ENCODE data around the gene PRDM15. TPM values are rescaled to one million over a fixed set of nuclear protein-coding genes. Genes with fewer than 3 reads are reported as not detected.

Gene PRDM15
- total and polyA plus RNA-seq, 3 experiments from 2014 or later, result 2.2 to 13.1 (median 12.0) TPM

DNA sequence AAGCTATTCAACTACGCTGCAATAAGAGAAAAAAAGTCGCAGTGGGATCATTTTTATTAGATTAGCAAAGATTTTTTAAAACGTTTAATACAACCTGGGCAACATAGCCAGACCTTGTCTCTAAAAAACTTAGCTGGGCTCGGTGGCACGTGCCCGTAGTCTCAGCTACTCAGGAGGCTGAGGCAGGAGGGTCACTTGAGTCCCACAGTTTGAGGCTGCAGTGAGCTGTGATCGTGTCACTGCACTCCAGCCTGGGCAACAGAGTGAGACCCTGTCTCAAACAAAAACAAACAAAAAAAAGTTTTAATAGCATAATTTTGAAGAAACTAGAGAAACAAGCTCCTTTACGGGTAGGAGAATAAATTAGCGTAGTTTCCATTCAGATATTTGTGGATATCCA, 1.0 kb upstream of the PRDM15 start:
- peak overlapping the region; percentile 69 for H3K27ac ChIP-seq (ENCODE audit: low read depth, low read length)
- ChIA-PET POLR2A (interaction anchor here (3.6 kb wide), 1 partner anchor 46 kb away, joined by 24 read pairs; no protein-coding TSS in a partner anchor), CTCF (interaction anchor here (1.0 to 1.4 kb wide), 3 partner anchors 16 to 227 kb away, joined by 3 to 8 read pairs (median 4); no protein-coding TSS in a partner anchor)
- H3K9me3 ChIP-seq (ENCODE audit: low read length), result no peaks in the 10 kb centered on the region
- Mint-ChIP-seq H3K27me3 (no peaks in the 10 kb centered on the region), H3K27ac (peak overlapping the region in 5 of 8 donors; percentile 87 to 96 (median 94)), H3K4me1 (peaks cover 18 to 33% (median 29%) of the 10 kb centered on the region in 3 donors), H3K36me3 (peaks cover 0 to 5% (median 0%) of the 10 kb centered on the region in 3 donors), H3K4me3 (peak overlapping the region; percentile 27 to 94 (median 89)), H3K9me3 (no peaks in the 10 kb centered on the region)
- H3K4me3 ChIP-seq (ENCODE audit: low read length), result no peak overlapping the region
- H3K4me1 ChIP-seq (ENCODE audit: insufficient read depth, low read length), result peaks cover 21% of the 10 kb centered on the region
- no peak for DNase-seq
- H3K27me3 ChIP-seq (ENCODE audit: insufficient read depth, low read length, poor library complexity, severe bottlenecking), result no peaks in the 10 kb centered on the region
- no peaks in the 10 kb centered on the region for H3K36me3 ChIP-seq (ENCODE audit: insufficient read depth, low read length)

DNA sequence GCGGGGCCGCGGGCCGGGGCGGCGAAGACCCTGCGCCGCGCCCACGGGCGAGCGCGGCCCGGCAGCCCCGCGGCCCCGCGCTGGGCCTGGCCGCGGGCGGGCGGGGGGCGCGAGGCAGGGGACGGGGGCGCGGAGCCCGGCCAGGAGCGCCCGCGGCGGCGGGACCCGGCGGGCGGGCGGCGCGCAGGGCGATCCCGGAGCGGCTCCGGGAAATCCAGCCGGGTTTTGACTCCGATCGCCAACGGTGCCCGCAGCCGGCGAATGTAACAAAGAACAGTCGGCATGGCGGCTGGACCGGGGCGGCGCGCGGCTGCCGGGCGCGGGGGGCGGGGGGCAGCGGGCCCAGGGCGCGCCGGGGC, 334 bp downstream of the PRDM15 start:
- Histone ChIP-seq H3K36me3 (ENCODE audit: insufficient read depth, low read length) (no peaks in the 10 kb centered on the region), H3K4me3 (ENCODE audit: low read length) (no peak overlapping the region), H3K27ac (ENCODE audit: low read depth, low read length) (peak overlapping the region; percentile 58), H3K27me3 (ENCODE audit: insufficient read depth, low read length, poor library complexity, severe bottlenecking) (no peaks in the 10 kb centered on the region), H3K4me1 (ENCODE audit: insufficient read depth, low read length) (peaks cover 21% of the 10 kb centered on the region), H3K9me3 (ENCODE audit: low read length) (no peaks in the 10 kb centered on the region)
- Mint-ChIP-seq H3K36me3 (peaks cover 0 to 7% (median 0%) of the 10 kb centered on the region in 3 donors), H3K9me3 (no peaks in the 10 kb centered on the region), H3K4me1 (peaks cover 22 to 37% (median 29%) of the 10 kb centered on the region in 3 donors), H3K4me3 (peak overlapping the region in 6 of 7 donors; percentile 47 to 87 (median 70)), H3K27ac (peak overlapping the region in 2 of 8 donors; percentile 57 to 86), H3K27me3 (no peaks in the 10 kb centered on the region)
- ChIA-PET POLR2A (interaction anchor here (0.5 to 3.6 kb wide), 3 partner anchors 48 to 185 kb away, joined by 4 to 24 read pairs (median 9); no protein-coding TSS in a partner anchor), CTCF (interaction anchor here (1.4 kb wide), 1 partner anchor 17 kb away, joined by 3 read pairs; no protein-coding TSS in a partner anchor)
- peak; percentile 71 to 83 (median 73) for DNase-seq

DNA sequence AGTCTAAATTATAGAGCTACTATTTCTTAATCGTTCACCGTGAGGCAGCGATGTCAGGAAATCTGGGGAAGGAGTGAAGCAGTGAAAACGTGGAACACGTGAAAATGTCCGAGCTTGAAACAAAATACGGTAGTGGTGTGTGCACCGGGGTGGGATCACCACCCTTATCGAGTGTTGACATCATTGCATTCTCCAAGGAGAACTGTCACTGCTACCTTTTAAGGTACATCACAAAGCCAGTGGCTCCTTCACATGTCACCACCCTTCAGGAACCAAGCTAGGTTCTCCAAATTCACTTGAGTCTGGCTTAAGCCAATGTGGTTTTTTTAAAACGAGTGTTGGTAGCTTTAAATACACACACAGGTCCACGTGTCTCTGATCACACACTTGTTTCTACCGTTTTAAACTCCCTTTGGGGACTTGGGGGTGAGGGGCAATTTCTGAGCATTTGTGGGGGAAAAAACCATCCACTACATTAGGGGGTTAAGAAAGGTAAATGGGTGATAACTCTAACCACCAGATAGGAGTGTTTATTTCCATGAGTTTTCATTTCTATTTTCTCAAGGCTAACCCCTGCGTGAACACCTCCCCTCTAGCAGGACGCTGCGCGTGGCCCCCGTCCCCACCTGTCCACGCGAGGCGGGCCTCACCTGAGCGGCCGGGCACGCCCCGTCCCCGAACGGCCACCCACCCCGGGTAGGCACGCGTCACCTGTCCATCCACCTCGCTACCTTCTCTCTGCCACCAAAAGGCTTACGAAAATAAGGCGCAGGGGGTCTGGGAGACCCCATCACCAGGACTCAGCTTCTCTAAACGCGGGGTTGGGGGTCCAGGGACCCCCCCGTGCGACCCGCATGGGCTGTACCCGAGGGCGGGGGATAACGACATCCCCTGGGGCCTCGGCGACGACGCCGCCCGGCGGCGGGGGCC, 978 bp downstream of the PRDM15 start:
- Mint-ChIP-seq H3K9me3 (no peaks in the 10 kb centered on the region), H3K36me3 (peaks cover 0 to 9% (median 0%) of the 10 kb centered on the region in 3 donors), H3K27ac (peak overlapping the region; percentile 21 to 89 (median 82)), H3K4me1 (peaks cover 22 to 37% (median 29%) of the 10 kb centered on the region in 3 donors), H3K27me3 (no peaks in the 10 kb centered on the region), H3K4me3 (peak overlapping the region; percentile 84 to 93 (median 87))
- Histone ChIP-seq H3K27me3 (ENCODE audit: insufficient read depth, low read length, poor library complexity, severe bottlenecking) (no peaks in the 10 kb centered on the region), H3K4me3 (ENCODE audit: low read length) (peak overlapping the region; percentile 63), H3K9me3 (ENCODE audit: low read length) (no peaks in the 10 kb centered on the region), H3K4me1 (ENCODE audit: insufficient read depth, low read length) (peaks cover 21% of the 10 kb centered on the region), H3K36me3 (ENCODE audit: insufficient read depth, low read length) (no peaks in the 10 kb centered on the region), H3K27ac (ENCODE audit: low read depth, low read length) (peak overlapping the region; percentile 58)
- CTCF ChIA-PET, result interaction anchor here (1.1 to 1.4 kb wide), 4 partner anchors 17 to 240 kb away, joined by 3 read pairs; no protein-coding TSS in a partner anchor
- DNase-seq, result peak in 3 of 5 donors; percentile 31 to 55 (median 51)
- POLR2A ChIA-PET, result interaction anchor here (0.5 to 3.6 kb wide), 4 partner anchors 48 to 185 kb away, joined by 3 to 24 read pairs (median 6); no protein-coding TSS in a partner anchor

DNA sequence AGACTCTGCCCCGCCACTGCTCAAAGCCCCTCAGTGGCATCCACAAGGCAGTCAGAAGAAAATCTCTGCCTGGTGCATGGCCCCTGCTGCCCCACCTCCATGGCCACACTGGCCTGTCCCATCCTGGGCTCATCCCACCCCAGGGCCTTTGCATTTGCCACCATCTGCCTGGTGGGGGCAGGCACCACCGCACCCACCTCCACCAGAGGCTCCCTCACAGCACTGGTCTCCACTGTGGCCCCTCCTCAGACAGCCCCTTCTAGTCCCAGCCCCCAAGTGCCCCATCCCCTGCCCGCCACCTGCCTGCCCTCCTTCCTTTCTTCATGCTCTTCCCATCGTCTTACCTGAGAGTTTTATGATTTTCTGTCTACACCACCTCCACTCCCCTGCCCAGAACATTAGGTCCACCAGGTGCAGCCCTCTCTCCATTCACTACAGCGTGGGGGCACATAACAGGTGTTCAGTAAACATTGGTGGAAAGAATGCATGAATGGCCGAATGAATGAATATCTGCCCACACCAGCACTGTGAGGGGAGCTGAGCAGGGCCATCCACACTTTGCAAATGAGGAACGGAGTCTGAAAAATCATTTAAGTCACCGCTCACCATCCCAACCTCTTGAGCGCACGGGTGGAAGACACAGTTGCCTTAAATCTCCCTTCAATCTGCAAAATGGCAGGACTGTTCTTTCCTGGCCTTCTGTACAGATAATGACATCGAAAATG, 2.1 kb downstream of the PRDM15 start:
- peaks cover 0 to 13% (median 2%) of the 10 kb centered on the region in 3 donors for H3K36me3 Mint-ChIP-seq

DNA sequence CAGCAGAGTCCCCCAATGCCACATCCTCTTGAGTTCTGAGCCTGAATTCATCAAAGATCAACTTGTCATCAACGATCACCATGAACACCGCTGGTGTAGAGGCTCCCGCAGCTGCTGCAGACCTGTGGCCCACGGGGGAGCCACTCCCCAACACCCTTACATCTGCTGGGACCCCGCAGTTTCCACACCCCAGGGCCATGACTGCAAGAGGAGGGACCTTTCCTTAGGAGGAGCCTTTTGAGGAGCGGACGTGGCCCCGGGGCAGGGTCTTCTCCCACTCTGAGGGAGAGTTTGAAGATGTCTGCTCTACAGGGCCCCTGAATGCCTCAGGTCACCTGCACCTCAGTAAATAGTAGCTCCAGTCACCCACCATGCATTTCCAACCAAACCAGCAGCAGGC, 2.7 kb downstream of the PRDM15 start:
- no peak for DNase-seq
- H3K27ac Mint-ChIP-seq, result peak overlapping the region in 3 of 8 donors; percentile 8 to 57 (median 27)
- peaks cover 21% of the 10 kb centered on the region for H3K4me1 ChIP-seq (ENCODE audit: insufficient read depth, low read length)
- no peaks in the 10 kb centered on the region for H3K9me3 ChIP-seq (ENCODE audit: low read length)
- H3K27ac ChIP-seq (ENCODE audit: low read depth, low read length), result no peak overlapping the region
- no peaks in the 10 kb centered on the region for H3K27me3 Mint-ChIP-seq
- no peaks in the 10 kb centered on the region for H3K9me3 Mint-ChIP-seq
- H3K27me3 ChIP-seq (ENCODE audit: insufficient read depth, low read length, poor library complexity, severe bottlenecking), result no peaks in the 10 kb centered on the region
- peaks cover 22 to 44% (median 37%) of the 10 kb centered on the region in 3 donors for H3K4me1 Mint-ChIP-seq
- H3K36me3 Mint-ChIP-seq, result peaks cover 0 to 16% (median 2%) of the 10 kb centered on the region in 3 donors
- peak overlapping the region in 4 of 7 donors; percentile 15 to 88 (median 82) for H3K4me3 Mint-ChIP-seq
- no peaks in the 10 kb centered on the region for H3K36me3 ChIP-seq (ENCODE audit: insufficient read depth, low read length)
- ChIA-PET CTCF (no interaction called here), POLR2A (no interaction called here)
- H3K4me3 ChIP-seq (ENCODE audit: low read length), result no peak overlapping the region

More for the DNA sequence above, 2.1 kb downstream of the PRDM15 start:
- Mint-ChIP-seq H3K9me3 (no peaks in the 10 kb centered on the region), H3K4me1 (peaks cover 22 to 42% (median 36%) of the 10 kb centered on the region in 3 donors), H3K27ac (peak overlapping the region in 2 of 8 donors; percentile 86 to 89), H3K27me3 (no peaks in the 10 kb centered on the region), H3K4me3 (peak overlapping the region; percentile 84 to 93 (median 87))
- ChIA-PET POLR2A (interaction anchor here (3.6 kb wide), 1 partner anchor 49 kb away, joined by 24 read pairs; no protein-coding TSS in a partner anchor), CTCF (interaction anchor here (1.1 to 1.2 kb wide), 2 partner anchors 51 to 241 kb away, joined by 3 read pairs; no protein-coding TSS in a partner anchor)
- no peaks in the 10 kb centered on the region for H3K27me3 ChIP-seq (ENCODE audit: insufficient read depth, low read length, poor library complexity, severe bottlenecking)
- DNase-seq, result no peak
- H3K27ac ChIP-seq (ENCODE audit: low read depth, low read length), result no peak overlapping the region
- H3K4me3 ChIP-seq (ENCODE audit: low read length), result no peak overlapping the region
- no peaks in the 10 kb centered on the region for H3K9me3 ChIP-seq (ENCODE audit: low read length)
- peaks cover 21% of the 10 kb centered on the region for H3K4me1 ChIP-seq (ENCODE audit: insufficient read depth, low read length)
- no peaks in the 10 kb centered on the region for H3K36me3 ChIP-seq (ENCODE audit: insufficient read depth, low read length)

DNA sequence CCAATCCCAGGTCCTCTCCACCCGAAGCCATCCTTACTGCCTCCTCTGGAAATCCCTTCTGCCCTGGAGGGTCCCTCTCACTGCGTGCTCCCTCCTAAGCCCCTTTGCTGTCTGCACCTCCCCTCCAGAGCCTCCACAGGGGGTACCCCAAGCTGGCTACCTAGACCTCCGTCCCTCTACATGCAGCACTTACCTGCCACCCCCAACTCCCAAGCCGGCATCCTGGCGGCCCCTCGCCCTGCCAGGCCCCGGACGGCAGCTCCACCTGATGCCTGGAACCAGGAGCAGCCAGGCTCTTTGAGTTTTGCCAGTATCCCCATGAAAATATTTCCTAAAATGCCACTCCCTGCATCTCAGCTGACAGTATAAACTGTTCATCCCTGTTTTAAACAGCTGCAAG, 4.1 kb downstream of the PRDM15 start:
- no peaks in the 10 kb centered on the region for H3K9me3 Mint-ChIP-seq
- Histone ChIP-seq H3K4me1 (ENCODE audit: insufficient read depth, low read length) (peaks cover 20% of the 10 kb centered on the region), H3K27me3 (ENCODE audit: insufficient read depth, low read length, poor library complexity, severe bottlenecking) (no peaks in the 10 kb centered on the region), H3K36me3 (ENCODE audit: insufficient read depth, low read length) (no peaks in the 10 kb centered on the region), H3K9me3 (ENCODE audit: low read length) (no peaks in the 10 kb centered on the region), H3K4me3 (ENCODE audit: low read length) (no peak overlapping the region), H3K27ac (ENCODE audit: low read depth, low read length) (no peak overlapping the region)
- peaks cover 22 to 44% (median 37%) of the 10 kb centered on the region in 3 donors for H3K4me1 Mint-ChIP-seq
- H3K27me3 Mint-ChIP-seq, result no peaks in the 10 kb centered on the region
- no peak for DNase-seq
- no peak overlapping the region for H3K27ac Mint-ChIP-seq
- ChIA-PET CTCF (no interaction called here), POLR2A (no interaction called here)
- H3K4me3 Mint-ChIP-seq, result peak overlapping the region in 1 of 7 donors; percentile 6
- H3K36me3 Mint-ChIP-seq, result peaks cover 0 to 16% (median 2%) of the 10 kb centered on the region in 3 donors

DNA sequence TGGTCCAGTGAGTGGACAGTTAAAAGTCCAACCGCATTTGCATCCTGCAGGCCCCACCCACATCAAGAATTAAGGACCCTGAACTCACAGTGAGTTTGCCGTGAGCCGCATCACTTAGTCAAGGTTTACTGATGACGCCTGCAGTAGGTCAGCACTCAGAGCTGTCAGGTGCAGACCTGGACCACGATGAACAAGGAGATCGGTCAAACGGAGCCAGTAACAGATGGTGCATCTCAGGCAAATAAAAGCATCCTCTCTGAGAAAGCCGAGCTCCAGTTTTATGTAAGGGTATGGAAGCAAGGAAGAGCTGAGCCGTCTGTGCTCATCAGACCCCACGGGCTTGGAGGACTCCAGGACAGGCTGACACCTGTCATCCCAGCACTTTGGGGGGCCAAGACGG, 4.5 kb downstream of the PRDM15 start:
- Histone ChIP-seq H3K4me3 (ENCODE audit: low read length) (no peak overlapping the region), H3K27me3 (ENCODE audit: insufficient read depth, low read length, poor library complexity, severe bottlenecking) (no peaks in the 10 kb centered on the region), H3K27ac (ENCODE audit: low read depth, low read length) (no peak overlapping the region), H3K36me3 (ENCODE audit: insufficient read depth, low read length) (no peaks in the 10 kb centered on the region), H3K9me3 (ENCODE audit: low read length) (no peaks in the 10 kb centered on the region), H3K4me1 (ENCODE audit: insufficient read depth, low read length) (peaks cover 15% of the 10 kb centered on the region)
- no peak for DNase-seq
- Mint-ChIP-seq H3K4me3 (no peak overlapping the region), H3K4me1 (peaks cover 18 to 39% (median 36%) of the 10 kb centered on the region in 3 donors), H3K36me3 (peaks cover 0 to 15% (median 2%) of the 10 kb centered on the region in 3 donors), H3K27ac (no peak overlapping the region), H3K9me3 (no peaks in the 10 kb centered on the region), H3K27me3 (no peaks in the 10 kb centered on the region)
- CTCF ChIA-PET, result no interaction called here
- POLR2A ChIA-PET, result no interaction called here
